GM23248 (cell line): ENCODE data around the gene TBX1. TPM values are rescaled to one million over a fixed set of nuclear protein-coding genes. Genes with fewer than 3 reads are reported as not detected.

ENCODE experiments used
- DNase-seq: peaks from one replicate; pipeline ENCODE4 v3.0.0-alpha.2; 2015
- H2AFZ ChIP-seq: fragments of 200-600 bp; sonication (generic); 2 replicates; pipeline ENCODE4 v1.6.1; 2016; ENCODE audit warnings: antibody characterized with exemption
- H3F3A ChIP-seq: fragments of 200-600 bp; sonication (generic); 2 replicates; pipeline ENCODE4 v1.6.1; 2016; ENCODE audit warnings: mild to moderate bottlenecking, antibody characterized with exemption, mixed run types; ENCODE audit not compliant: insufficient read depth
- H3K27ac ChIP-seq: fragments of 200-600 bp; sonication (generic); 2 replicates; pipeline ENCODE4 v1.5.1; 2016; ENCODE audit warnings: mild to moderate bottlenecking
- H3K27me3 ChIP-seq: fragments of 200-600 bp; sonication (generic); replicated peaks from 2 replicates; pipeline ENCODE4 v1.6.1; 2016; ENCODE audit warnings: mild to moderate bottlenecking; ENCODE audit not compliant: insufficient read depth
- H3K36me3 ChIP-seq: fragments of 200-600 bp; sonication (generic); 2 replicates; pipeline ENCODE4 v1.6.1; 2016; ENCODE audit warnings: low read depth, mild to moderate bottlenecking
- H3K4me1 ChIP-seq: fragments of 200-600 bp; sonication (generic); 2 replicates; pipeline ENCODE4 v1.6.1; 2016; ENCODE audit warnings: mild to moderate bottlenecking; ENCODE audit not compliant: insufficient read depth
- H3K4me2 ChIP-seq: fragments of 200-600 bp; sonication (generic); one replicate; pipeline ENCODE4 v1.6.1; 2016; ENCODE audit warnings: mild to moderate bottlenecking; ENCODE audit not compliant: unreplicated experiment
- H3K4me3 ChIP-seq: fragments of 200-600 bp; sonication (generic); 2 replicates; pipeline ENCODE4 v1.5.1; 2016; ENCODE audit warnings: mild to moderate bottlenecking
- H3K79me2 ChIP-seq: fragments of 200-600 bp; sonication (generic); 2 replicates; pipeline ENCODE4 v1.6.1; 2016; ENCODE audit warnings: mild to moderate bottlenecking; ENCODE audit not compliant: insufficient read depth
- H3K9ac ChIP-seq: fragments of 200-600 bp; sonication (generic); 2 replicates; pipeline ENCODE4 v1.6.1; 2016; ENCODE audit warnings: mild to moderate bottlenecking
- H3K9me2 ChIP-seq: fragments of 200-600 bp; sonication (generic); 2 replicates; pipeline ENCODE4 v1.6.1; 2016; ENCODE audit warnings: mixed run types, mild to moderate bottlenecking, moderate library complexity; ENCODE audit not compliant: insufficient read depth
- H3K9me3 ChIP-seq: fragments of 200-600 bp; sonication (generic); one replicate; pipeline ENCODE4 v1.6.1; 2017; ENCODE audit warnings: low read depth
- H4K20me1 ChIP-seq: fragments of 200-600 bp; sonication (generic); 2 replicates; pipeline ENCODE4 v1.6.0; 2016; ENCODE audit not compliant: insufficient read depth
- EZH2 ChIP-seq: fragments of 200-600 bp; sonication (generic); IDR thresholded peaks from 2 replicates; pipeline ENCODE4 v1.6.1; 2018; ENCODE audit warnings: antibody characterized with exemption, mild to moderate bottlenecking; ENCODE audit not compliant: insufficient read depth, poor library complexity, severe bottlenecking
- EZH2phosphoT487 ChIP-seq: fragments of 200-600 bp; sonication (generic); IDR thresholded peaks from 2 replicates; pipeline ENCODE4 v1.6.1; 2018; ENCODE audit warnings: antibody characterized with exemption, moderate library complexity, mild to moderate bottlenecking, low read depth; ENCODE audit not compliant: insufficient read depth
- WGBS, 2 experiments: methylation state at CpG; one replicate each; pipeline ENCODE4 v1.1.6; 2015 to 2017; ENCODE audit warnings: low lambda C conversion rate in 2 of 2, low coverage in 1 of 2; ENCODE audit errors: missing lambda C conversion rate in 2 of 2; 5-methylcytosine and 5-hydroxymethylcytosine counted together
- in situ Hi-C: fragments of 300-500 bp; cut with MboI; formaldehyde crosslinking; loops from 2 replicates; pipeline ENCODE4 v1.15.0; 2020
- polyA plus RNA-seq: library from polyadenylated mRNA; unstranded; fragments of >200 nt; fragmentation: Nextera tagmentation; extraction: Ambion mirVana; gene quantifications from 2 replicates; pipeline ENCODE4 v1.2.1, GENCODE V29; 2016
- total RNA-seq: library from RNA; depleted of rRNA; stranded (reverse); fragments of >200 nt; shearing (Covaris generic); gene quantifications from 2 replicates; pipeline ENCODE4 v1.2.3, GENCODE V29; 2014; rRNA removed

Gene TBX1
- total and polyA plus RNA-seq, 2 experiments from 2014 or later: 2.8 to 4.6 TPM

- WGBS, 2 experiments: 96 to 98% methylated on average over 16 of the region's 16 CpGs
- Histone ChIP-seq H3K36me3 (no peaks in the 10 kb centered on the region), H3K9me2 (no peaks in the 10 kb centered on the region), H3K27ac (no peak overlapping the region), H3K4me2 (no peak overlapping the region), H2AFZ (no peak overlapping the region), H3K9ac (no peak overlapping the region), H3K4me3 (no peak overlapping the region), H3F3A (no peaks in the 10 kb centered on the region), H4K20me1 (no peaks in the 10 kb centered on the region), H3K27me3 (no peaks in the 10 kb centered on the region), H3K4me1 (no peaks in the 10 kb centered on the region; the same call in 1 of the 2 replicates), H3K9me3 (no peaks in the 10 kb centered on the region), H3K79me2 (no peaks in the 10 kb centered on the region)
- in situ Hi-C loops: no loop called here
- no peak for TF ChIP-seq EZH2phosphoT487
- no peak for TF ChIP-seq EZH2
- no peak for DNase-seq
Observed at GRCh38 chr22:19815823-19816290, 55.3 kb downstream of the TBX1 start.

GRCh38 chr22:19816372-19817119 is 56.0 kb downstream of the TBX1 start:
- DNase-seq: no peak
- in situ Hi-C loops: no loop called here
- 95 to 98% methylated on average over 14 of the region's 14 CpGs for WGBS, 2 experiments

More at GRCh38 chr22:19816372-19817119, 56.0 kb downstream of the TBX1 start:
- no peak overlapping the region for H2AFZ ChIP-seq
- H3K27ac ChIP-seq: no peak overlapping the region
- no peaks in the 10 kb centered on the region for H3K36me3 ChIP-seq
- no peaks in the 10 kb centered on the region for H4K20me1 ChIP-seq
- TF ChIP-seq EZH2phosphoT487 (no peak), EZH2 (no peak)
- no peaks in the 10 kb centered on the region for H3K4me1 ChIP-seq
- H3F3A ChIP-seq: no peaks in the 10 kb centered on the region
- no peaks in the 10 kb centered on the region for H3K9me3 ChIP-seq
- no peak overlapping the region for H3K4me2 ChIP-seq
- no peak overlapping the region for H3K4me3 ChIP-seq
- no peaks in the 10 kb centered on the region for H3K27me3 ChIP-seq
- no peak overlapping the region for H3K9ac ChIP-seq
- H3K79me2 ChIP-seq: no peaks in the 10 kb centered on the region
- H3K9me2 ChIP-seq: no peaks in the 10 kb centered on the region

Other genes starting within 250 kb of the TBX1 start
- not detected in 2 replicates for gene CLDN5, start 236.4 kb upstream of the TBX1 start, total RNA-seq
- gene CLDN5, start 236.4 kb upstream of the TBX1 start, polyA plus RNA-seq: not detected in 2 replicates
- gene SEPTIN5, start 46.3 kb upstream of the TBX1 start, total RNA-seq: 31.5 and 35.3 TPM in 2 replicates
- 16.1 and 17.0 TPM in 2 replicates for gene SEPTIN5, start 46.3 kb upstream of the TBX1 start, polyA plus RNA-seq
- 7.1 and 10.2 TPM in 2 replicates for gene GP1BB, start 37.2 kb upstream of the TBX1 start, total RNA-seq
- gene GP1BB, start 37.2 kb upstream of the TBX1 start, polyA plus RNA-seq: 3.2 and 4.9 TPM in 2 replicates
- 16.5 and 22.5 TPM in 2 replicates for gene GNB1L, start 94.1 kb downstream of the TBX1 start, total RNA-seq
- gene GNB1L, start 94.1 kb downstream of the TBX1 start, polyA plus RNA-seq: 13.6 and 14.3 TPM in 2 replicates
- gene RTL10, start 94.1 kb downstream of the TBX1 start, total RNA-seq: 11.9 and 14.2 TPM in 2 replicates
- 22.8 and 23.8 TPM in 2 replicates for gene RTL10, start 94.1 kb downstream of the TBX1 start, polyA plus RNA-seq
- 423 and 490 TPM in 2 replicates for gene COMT, start 181.0 kb downstream of the TBX1 start, total RNA-seq
- 508 and 537 TPM in 2 replicates for gene COMT, start 181.0 kb downstream of the TBX1 start, polyA plus RNA-seq
- gene TXNRD2, start 181.0 kb downstream of the TBX1 start, total RNA-seq: 20.1 and 38.4 TPM in 2 replicates
- gene TXNRD2, start 181.0 kb downstream of the TBX1 start, polyA plus RNA-seq: 24.8 and 25.7 TPM in 2 replicates